PFSK-1 (cell line): Measurements from ENCODE around the gene ZFYVE9.

ENCODE experiments used
- FOXP2 ChIP-seq: optimal IDR thresholded peaks from 2 replicates; pipeline ENCODE3; 2011; ENCODE audit warnings: borderline replicate concordance, control low read depth, inconsistent platforms; ENCODE audit not compliant: insufficient read depth; ENCODE audit errors: extremely low read length, extremely low read depth
- POLR2AphosphoS5 ChIP-seq: IDR thresholded peaks from 2 replicates; pipeline ENCODE4 v1.6.1; 2012; ENCODE audit warnings: low read depth, mild to moderate bottlenecking, control low read depth, low read length, moderate library complexity
- REST ChIP-seq, 2 experiments: IDR thresholded peaks; 2 replicates each; pipeline versions ENCODE4 v1.6.1 to v1.8.0; 2011 to 2012; ENCODE audit warnings: low read depth in 2 of 2, low read length in 2 of 2, control low read depth in 1 of 2, inconsistent platforms in 1 of 2, mild to moderate bottlenecking in 1 of 2, moderate library complexity in 1 of 2; ENCODE audit not compliant: insufficient read depth in 1 of 2
- SIN3A ChIP-seq: IDR thresholded peaks from 2 replicates; pipeline ENCODE4 v1.6.1; 2012; ENCODE audit warnings: mild to moderate bottlenecking, low read length, moderate library complexity, borderline replicate concordance; ENCODE audit not compliant: insufficient read depth
- TAF1 ChIP-seq: IDR thresholded peaks from 2 replicates; pipeline ENCODE4 v1.6.1; 2012; ENCODE audit warnings: low read length, control low read depth, borderline replicate concordance; ENCODE audit not compliant: insufficient read depth

ZFYVE9 gene

GRCh38 chr1:52355847-52356505 is 214.1 kb downstream of the ZFYVE9 start:
- TF ChIP-seq POLR2AphosphoS5 (no peak), SIN3A (no peak)

- TF ChIP-seq FOXP2: no peak
- TF ChIP-seq POLR2AphosphoS5: no peak
- no peak for TF ChIP-seq SIN3A
- no peak for TF ChIP-seq TAF1
- no peak for TF ChIP-seq REST (IDR thresholded peaks at IDR 0.05; ENCODE audit: insufficient read depth in 1 of 2, low read depth in 2 of 2, low read length in 2 of 2)
These were observed 215.0 kb downstream of the ZFYVE9 start for GRCh38 chr1:52356818-52357355.

- TF ChIP-seq POLR2AphosphoS5 (no peak), SIN3A (no peak), FOXP2 (no peak), TAF1 (no peak), REST (IDR thresholded peaks at IDR 0.05; ENCODE audit: insufficient read depth in 1 of 2, low read depth in 2 of 2, low read length in 2 of 2) (no peak)
These were observed 215.5 kb downstream of the ZFYVE9 start for GRCh38 chr1:52357397-52357796.

- TF ChIP-seq SIN3A: no peak
- no peak for TF ChIP-seq POLR2AphosphoS5
- TF ChIP-seq TAF1: no peak
- no peak for TF ChIP-seq REST (IDR thresholded peaks at IDR 0.05; ENCODE audit: insufficient read depth in 1 of 2, low read depth in 2 of 2, low read length in 2 of 2)
- TF ChIP-seq FOXP2: no peak
These were observed 217.1 kb downstream of the ZFYVE9 start for GRCh38 chr1:52358851-52359497.

GRCh38 chr1:52359676-52360594 is 218.0 kb downstream of the ZFYVE9 start:
- no peak for TF ChIP-seq TAF1
- TF ChIP-seq FOXP2: no peak
- TF ChIP-seq POLR2AphosphoS5: no peak
- TF ChIP-seq SIN3A: no peak
- TF ChIP-seq REST (IDR thresholded peaks at IDR 0.05; ENCODE audit: insufficient read depth in 1 of 2, low read depth in 2 of 2, low read length in 2 of 2): no peak
